Measurements from ENCODE around the gene LRG1. TPM values are rescaled to one million over a fixed set of nuclear protein-coding genes. Genes with fewer than 3 reads are reported as not detected.

Gene LRG1
- total and polyA plus RNA-seq, 9 of the 15 experiments (the other 6 are each of a cell fraction or from before 2014, with no cell fraction given) = 1.5 to 11.9 (median 8.7) TPM

DNA sequence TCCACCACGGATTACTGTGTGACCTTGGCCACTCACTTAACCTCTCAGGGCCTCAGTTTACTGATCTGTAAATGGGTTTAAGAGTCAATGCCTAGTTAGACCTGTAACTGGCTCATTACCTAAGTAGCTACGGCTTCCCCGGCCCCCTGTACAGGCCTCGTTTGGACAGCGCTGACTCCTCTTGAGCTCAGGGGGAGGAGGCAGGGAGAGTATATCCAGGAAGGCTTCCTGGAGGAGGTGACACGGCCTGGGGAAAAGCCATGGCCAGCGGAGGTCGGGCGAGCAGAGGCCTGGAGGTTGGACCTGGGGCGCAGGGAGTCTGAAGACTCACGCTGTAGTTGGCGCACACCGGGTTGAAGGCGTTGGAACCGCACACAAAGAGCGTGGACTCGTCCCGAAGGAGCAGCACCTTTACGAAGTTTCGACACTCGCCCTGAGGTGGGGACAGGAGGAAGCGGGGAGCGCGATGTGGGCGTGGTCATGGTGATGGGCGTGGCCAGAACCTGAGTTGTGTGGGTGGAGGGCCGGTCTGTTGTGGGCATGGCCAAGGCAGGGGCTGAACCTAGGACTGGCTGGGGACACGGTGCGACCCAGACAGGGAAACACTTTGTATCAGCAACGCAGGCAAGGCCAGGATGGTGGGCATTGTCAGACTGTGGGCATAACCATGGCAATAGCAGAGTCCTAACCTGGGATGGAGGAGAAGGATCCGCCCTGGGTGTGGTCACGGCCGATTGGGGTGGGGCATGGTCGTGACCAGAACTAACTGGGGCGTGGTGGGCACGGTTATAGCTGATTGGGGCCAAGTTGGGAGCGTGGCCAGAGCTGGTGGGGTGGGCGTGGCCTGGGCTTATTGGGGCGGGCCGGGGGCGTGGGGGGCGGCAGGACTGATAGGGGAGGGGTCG is 16.1 kb upstream of the LRG1 start (continued):
- TF ChIP-seq, protein P1, sequence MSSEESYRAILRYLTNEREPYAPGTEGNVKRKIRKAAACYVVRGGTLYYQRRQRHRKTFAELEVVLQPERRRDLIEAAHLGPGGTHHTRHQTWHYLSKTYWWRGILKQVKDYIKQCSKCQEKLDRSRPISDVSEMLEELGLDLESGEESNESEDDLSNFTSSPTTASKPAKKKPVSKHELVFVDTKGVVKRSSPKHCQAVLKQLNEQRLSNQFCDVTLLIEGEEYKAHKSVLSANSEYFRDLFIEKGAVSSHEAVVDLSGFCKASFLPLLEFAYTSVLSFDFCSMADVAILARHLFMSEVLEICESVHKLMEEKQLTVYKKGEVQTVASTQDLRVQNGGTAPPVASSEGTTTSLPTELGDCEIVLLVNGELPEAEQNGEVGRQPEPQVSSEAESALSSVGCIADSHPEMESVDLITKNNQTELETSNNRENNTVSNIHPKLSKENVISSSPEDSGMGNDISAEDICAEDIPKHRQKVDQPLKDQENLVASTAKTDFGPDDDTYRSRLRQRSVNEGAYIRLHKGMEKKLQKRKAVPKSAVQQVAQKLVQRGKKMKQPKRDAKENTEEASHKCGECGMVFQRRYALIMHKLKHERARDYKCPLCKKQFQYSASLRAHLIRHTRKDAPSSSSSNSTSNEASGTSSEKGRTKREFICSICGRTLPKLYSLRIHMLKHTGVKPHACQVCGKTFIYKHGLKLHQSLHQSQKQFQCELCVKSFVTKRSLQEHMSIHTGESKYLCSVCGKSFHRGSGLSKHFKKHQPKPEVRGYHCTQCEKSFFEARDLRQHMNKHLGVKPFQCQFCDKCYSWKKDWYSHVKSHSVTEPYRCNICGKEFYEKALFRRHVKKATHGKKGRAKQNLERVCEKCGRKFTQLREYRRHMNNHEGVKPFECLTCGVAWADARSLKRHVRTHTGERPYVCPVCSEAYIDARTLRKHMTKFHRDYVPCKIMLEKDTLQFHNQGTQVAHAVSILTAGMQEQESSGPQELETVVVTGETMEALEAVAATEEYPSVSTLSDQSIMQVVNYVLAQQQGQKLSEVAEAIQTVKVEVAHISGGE (CRISPR knock-in tag; IDR thresholded peaks at IDR 0.05) = no peak
- TF ChIP-seq ZNF780A (CRISPR knock-in tag; IDR thresholded peaks at IDR 0.05) = no peak
- no peak for TF ChIP-seq MAFG (tag; conservative IDR thresholded peaks at IDR 0.05)
- TF ChIP-seq CBX8 (IDR thresholded peaks at IDR 0.05; ENCODE audit: borderline replicate concordance, extremely low read depth, low read depth, low read length, poor library complexity, severe bottlenecking) = no peak
- TF ChIP-seq, protein P2, sequence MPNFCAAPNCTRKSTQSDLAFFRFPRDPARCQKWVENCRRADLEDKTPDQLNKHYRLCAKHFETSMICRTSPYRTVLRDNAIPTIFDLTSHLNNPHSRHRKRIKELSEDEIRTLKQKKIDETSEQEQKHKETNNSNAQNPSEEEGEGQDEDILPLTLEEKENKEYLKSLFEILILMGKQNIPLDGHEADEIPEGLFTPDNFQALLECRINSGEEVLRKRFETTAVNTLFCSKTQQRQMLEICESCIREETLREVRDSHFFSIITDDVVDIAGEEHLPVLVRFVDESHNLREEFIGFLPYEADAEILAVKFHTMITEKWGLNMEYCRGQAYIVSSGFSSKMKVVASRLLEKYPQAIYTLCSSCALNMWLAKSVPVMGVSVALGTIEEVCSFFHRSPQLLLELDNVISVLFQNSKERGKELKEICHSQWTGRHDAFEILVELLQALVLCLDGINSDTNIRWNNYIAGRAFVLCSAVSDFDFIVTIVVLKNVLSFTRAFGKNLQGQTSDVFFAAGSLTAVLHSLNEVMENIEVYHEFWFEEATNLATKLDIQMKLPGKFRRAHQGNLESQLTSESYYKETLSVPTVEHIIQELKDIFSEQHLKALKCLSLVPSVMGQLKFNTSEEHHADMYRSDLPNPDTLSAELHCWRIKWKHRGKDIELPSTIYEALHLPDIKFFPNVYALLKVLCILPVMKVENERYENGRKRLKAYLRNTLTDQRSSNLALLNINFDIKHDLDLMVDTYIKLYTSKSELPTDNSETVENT (CRISPR knock-in tag; IDR thresholded peaks at IDR 0.05) = no peak
- no peak for TF ChIP-seq BDP1 (IDR thresholded peaks at IDR 0.05; ENCODE audit: insufficient read depth, insufficient read length)
- TF ChIP-seq ZKSCAN1 (IDR thresholded peaks at IDR 0.05; ENCODE audit: low read depth, low read length) = peak; percentile 14; the same call in 1 of the 2 replicates
- no peak for TF ChIP-seq ZNF175 (CRISPR knock-in tag; IDR thresholded peaks at IDR 0.05; ENCODE audit: low read depth)
- TF ChIP-seq ZNF75A (CRISPR knock-in tag; IDR thresholded peaks at IDR 0.05) = no peak
- TF ChIP-seq, protein P3, sequence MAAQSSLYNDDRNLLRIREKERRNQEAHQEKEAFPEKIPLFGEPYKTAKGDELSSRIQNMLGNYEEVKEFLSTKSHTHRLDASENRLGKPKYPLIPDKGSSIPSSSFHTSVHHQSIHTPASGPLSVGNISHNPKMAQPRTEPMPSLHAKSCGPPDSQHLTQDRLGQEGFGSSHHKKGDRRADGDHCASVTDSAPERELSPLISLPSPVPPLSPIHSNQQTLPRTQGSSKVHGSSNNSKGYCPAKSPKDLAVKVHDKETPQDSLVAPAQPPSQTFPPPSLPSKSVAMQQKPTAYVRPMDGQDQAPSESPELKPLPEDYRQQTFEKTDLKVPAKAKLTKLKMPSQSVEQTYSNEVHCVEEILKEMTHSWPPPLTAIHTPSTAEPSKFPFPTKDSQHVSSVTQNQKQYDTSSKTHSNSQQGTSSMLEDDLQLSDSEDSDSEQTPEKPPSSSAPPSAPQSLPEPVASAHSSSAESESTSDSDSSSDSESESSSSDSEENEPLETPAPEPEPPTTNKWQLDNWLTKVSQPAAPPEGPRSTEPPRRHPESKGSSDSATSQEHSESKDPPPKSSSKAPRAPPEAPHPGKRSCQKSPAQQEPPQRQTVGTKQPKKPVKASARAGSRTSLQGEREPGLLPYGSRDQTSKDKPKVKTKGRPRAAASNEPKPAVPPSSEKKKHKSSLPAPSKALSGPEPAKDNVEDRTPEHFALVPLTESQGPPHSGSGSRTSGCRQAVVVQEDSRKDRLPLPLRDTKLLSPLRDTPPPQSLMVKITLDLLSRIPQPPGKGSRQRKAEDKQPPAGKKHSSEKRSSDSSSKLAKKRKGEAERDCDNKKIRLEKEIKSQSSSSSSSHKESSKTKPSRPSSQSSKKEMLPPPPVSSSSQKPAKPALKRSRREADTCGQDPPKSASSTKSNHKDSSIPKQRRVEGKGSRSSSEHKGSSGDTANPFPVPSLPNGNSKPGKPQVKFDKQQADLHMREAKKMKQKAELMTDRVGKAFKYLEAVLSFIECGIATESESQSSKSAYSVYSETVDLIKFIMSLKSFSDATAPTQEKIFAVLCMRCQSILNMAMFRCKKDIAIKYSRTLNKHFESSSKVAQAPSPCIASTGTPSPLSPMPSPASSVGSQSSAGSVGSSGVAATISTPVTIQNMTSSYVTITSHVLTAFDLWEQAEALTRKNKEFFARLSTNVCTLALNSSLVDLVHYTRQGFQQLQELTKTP (IDR thresholded peaks at IDR 0.05; ENCODE audit: low read depth in 1 of 2, partially characterized antibody in 2 of 2) = no peak
- no peak for TF ChIP-seq ZNF134 (CRISPR knock-in tag; conservative IDR thresholded peaks at IDR 0.05)
- TF ChIP-seq, protein P4, sequence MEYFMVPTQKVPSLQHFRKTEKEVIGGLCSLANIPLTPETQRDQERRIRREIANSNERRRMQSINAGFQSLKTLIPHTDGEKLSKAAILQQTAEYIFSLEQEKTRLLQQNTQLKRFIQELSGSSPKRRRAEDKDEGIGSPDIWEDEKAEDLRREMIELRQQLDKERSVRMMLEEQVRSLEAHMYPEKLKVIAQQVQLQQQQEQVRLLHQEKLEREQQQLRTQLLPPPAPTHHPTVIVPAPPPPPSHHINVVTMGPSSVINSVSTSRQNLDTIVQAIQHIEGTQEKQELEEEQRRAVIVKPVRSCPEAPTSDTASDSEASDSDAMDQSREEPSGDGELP (CRISPR knock-in tag; IDR thresholded peaks at IDR 0.05; ENCODE audit: borderline replicate concordance) = peak; percentile 53; the same call in 1 of the 2 replicates
- TF ChIP-seq CHD2 (IDR thresholded peaks at IDR 0.05; ENCODE audit: low read depth, low read length) = no peak
- TF ChIP-seq MTA2 (IDR thresholded peaks at IDR 0.05; ENCODE audit: low read depth) = no peak
- TF ChIP-seq ZNF212 (CRISPR knock-in tag; IDR thresholded peaks at IDR 0.05) = no peak
